Esophagus mucosa (tissue), 1 donor: Measurements from ENCODE around the gene R3HDML. TPM values are rescaled to one million over a fixed set of nuclear protein-coding genes. Genes with fewer than 3 reads are reported as not detected.

Experiments
- ATAC-seq: fragments of 200-7000 bp; cut with Tn5 transposase; one replicate; pipeline ENCODE4 v1.9.1; 2020
- total RNA-seq: library from RNA; stranded (reverse); gene quantifications from one replicate; pipeline ENCODE4 v1.2.4, GENCODE V29; 2023
- donor health status: DM: yes; HTN: yes; CAD: no.

The R3HDML gene
- total RNA-seq, 1 donor from 2014 or later: not detected

- no peak for ATAC-seq
These were observed 27.9 kb downstream of the R3HDML start for GRCh38 chr20:44364780-44365179.

- ATAC-seq: no peak
These were observed 30.9 kb downstream of the R3HDML start for GRCh38 chr20:44367746-44368145.

GRCh38 chr20:44370639-44371218 lies 33.9 kb downstream of the R3HDML start:
- peak; percentile 60 for ATAC-seq

GRCh38 chr20:44382641-44383040 lies 45.8 kb downstream of the R3HDML start:
- no peak for ATAC-seq

- ATAC-seq: peak; percentile 74
These were observed 47.7 kb downstream of the R3HDML start for GRCh38 chr20:44384423-44385027.

- peak; percentile 84 for ATAC-seq
These were observed 51.7 kb downstream of the R3HDML start for GRCh38 chr20:44388466-44389023.

- no peak for ATAC-seq
These were observed 53.0 kb downstream of the R3HDML start for GRCh38 chr20:44389871-44390270.

- ATAC-seq: no peak
These were observed 53.4 kb downstream of the R3HDML start for GRCh38 chr20:44390280-44390679.

GRCh38 chr20:44392088-44392775 lies 55.4 kb downstream of the R3HDML start:
- ATAC-seq: no peak

GRCh38 chr20:44392776-44393607 lies 56.1 kb downstream of the R3HDML start:
- ATAC-seq: no peak

GRCh38 chr20:44393608-44394451 lies 57.0 kb downstream of the R3HDML start:
- no peak for ATAC-seq

- ATAC-seq: no peak
These were observed 57.5 kb downstream of the R3HDML start for GRCh38 chr20:44394452-44394701.

GRCh38 chr20:44394702-44395460 lies 58.0 kb downstream of the R3HDML start:
- ATAC-seq: no peak

GRCh38 chr20:44395461-44396340 lies 58.9 kb downstream of the R3HDML start:
- ATAC-seq: no peak

GRCh38 chr20:44396369-44397130 lies 59.7 kb downstream of the R3HDML start:
- ATAC-seq: no peak

GRCh38 chr20:44398335-44398734 lies 61.5 kb downstream of the R3HDML start:
- peak; percentile 91 for ATAC-seq

- ATAC-seq: no peak
These were observed 62.6 kb downstream of the R3HDML start for GRCh38 chr20:44399446-44399845.

- no peak for ATAC-seq
These were observed 63.8 kb downstream of the R3HDML start for GRCh38 chr20:44400671-44400969.
